Measurements from ENCODE around the gene SNX9.

SNX9 gene

DNA sequence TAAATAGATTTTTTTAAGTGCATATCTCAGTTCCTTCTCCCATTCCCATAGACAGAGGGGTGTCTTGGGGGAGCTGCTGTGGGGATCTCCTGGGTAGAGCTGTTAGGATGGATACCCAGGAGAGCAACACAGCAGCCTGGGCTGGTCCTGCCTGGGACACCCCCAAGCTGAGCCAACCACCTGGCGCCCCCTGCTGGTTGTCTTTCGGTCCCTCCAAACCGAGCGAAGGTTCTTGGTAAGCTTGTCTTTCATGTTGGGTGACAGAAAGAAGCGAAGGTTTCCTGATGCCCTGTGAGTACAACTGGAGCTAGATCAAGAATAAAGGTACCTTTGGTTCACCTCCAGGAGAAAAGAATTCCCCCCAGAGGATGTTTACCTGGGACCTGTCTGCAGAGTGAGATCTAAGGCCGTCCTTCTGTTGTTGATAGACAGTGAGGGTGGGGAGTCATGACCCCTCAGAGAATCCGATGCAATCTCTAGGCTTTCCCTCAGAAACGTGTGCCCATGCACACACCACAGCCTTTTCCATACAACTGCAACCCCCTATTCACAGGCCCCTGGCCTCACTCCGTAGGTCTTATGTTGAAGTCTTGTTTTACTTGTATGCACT, 50.8 kb downstream of the SNX9 start:
- H3K4me3 Mint-ChIP-seq, result no peak overlapping the region
- H3K27ac Mint-ChIP-seq, result no peak overlapping the region
- H3K4me1 Mint-ChIP-seq (ENCODE audit: low read depth), result peaks cover 38% of the 10 kb centered on the region
- no peaks in the 10 kb centered on the region for H3K27me3 Mint-ChIP-seq
- H3K36me3 Mint-ChIP-seq (ENCODE audit: low read depth), result peaks cover 58% of the 10 kb centered on the region
- no peaks in the 10 kb centered on the region for H3K9me3 Mint-ChIP-seq
- DNase-seq, result peak; percentile 90

DNA sequence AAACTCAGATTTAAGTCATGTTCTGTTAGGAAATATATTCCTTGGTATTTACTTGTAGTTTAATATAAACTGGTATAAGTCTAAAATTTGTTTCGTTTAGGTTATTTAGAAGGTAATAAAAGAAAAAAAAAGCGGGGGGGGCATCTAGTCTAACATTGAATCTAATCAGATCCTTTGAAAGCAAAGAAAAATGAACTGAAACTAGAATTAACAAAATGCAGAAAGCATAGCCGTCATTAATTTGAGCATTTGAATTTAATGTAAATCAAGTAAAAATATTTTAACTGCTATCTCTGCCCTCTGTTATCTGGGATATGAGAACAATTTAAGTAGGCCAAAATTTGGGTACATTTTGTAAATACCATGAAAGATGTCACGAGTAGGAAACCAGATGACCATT, 54.1 kb downstream of the SNX9 start:
- Mint-ChIP-seq H3K9me3 (peaks cover 3% of the 10 kb centered on the region), H3K27me3 (no peaks in the 10 kb centered on the region), H3K4me1 (ENCODE audit: low read depth) (peaks cover 69% of the 10 kb centered on the region), H3K27ac (peak overlapping the region; percentile 81), H3K36me3 (ENCODE audit: low read depth) (peaks cover 91% of the 10 kb centered on the region), H3K4me3 (peak overlapping the region; percentile 37)
- no peak for DNase-seq

DNA sequence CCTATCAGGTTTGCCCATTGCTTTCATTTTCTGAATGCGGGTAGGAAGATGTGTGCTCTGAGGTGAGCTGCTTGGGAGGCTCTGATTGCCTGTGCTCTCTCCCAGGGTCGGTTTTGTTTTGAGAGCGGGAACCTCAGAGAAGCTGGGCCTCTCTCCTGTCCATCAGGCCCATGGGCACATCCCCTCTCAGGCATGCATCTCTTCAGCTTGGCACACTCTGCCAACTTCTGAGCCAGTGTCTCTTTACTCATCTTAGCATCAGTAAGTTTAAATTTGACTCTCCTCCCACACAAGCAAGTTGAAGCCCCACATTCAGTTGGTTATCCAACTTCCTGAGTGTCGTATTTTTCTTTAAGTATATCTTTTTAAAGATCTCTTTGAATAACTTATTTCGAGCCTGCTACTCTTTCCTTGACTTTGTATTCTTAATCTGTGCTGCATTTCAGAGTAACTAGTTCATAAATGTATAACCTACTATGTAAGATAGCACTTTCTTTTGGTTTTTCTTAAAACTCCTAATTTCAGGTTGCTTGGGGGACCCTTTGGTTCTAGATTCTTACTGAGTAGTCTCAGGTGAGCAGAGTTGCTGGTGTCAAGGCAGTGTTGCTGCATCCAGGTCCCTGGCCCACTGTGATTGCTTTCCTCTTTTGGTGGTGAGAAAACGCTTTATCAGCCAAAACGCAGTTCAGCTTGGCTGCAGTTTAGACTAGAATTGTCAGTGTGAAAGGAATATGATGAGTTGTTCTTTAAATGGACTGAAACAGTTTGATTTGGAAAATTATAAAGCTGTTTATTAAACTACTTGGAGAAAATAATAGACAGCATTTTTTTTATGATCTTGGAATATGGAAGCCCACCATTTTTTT, 54.8 kb downstream of the SNX9 start:
- DNase-seq, result no peak
- peak overlapping the region; percentile 81 for H3K27ac Mint-ChIP-seq
- H3K36me3 Mint-ChIP-seq (ENCODE audit: low read depth), result peaks cover 93% of the 10 kb centered on the region
- peak overlapping the region; percentile 37 for H3K4me3 Mint-ChIP-seq
- H3K4me1 Mint-ChIP-seq (ENCODE audit: low read depth), result peaks cover 71% of the 10 kb centered on the region
- peaks cover 3% of the 10 kb centered on the region for H3K9me3 Mint-ChIP-seq
- no peaks in the 10 kb centered on the region for H3K27me3 Mint-ChIP-seq

DNA sequence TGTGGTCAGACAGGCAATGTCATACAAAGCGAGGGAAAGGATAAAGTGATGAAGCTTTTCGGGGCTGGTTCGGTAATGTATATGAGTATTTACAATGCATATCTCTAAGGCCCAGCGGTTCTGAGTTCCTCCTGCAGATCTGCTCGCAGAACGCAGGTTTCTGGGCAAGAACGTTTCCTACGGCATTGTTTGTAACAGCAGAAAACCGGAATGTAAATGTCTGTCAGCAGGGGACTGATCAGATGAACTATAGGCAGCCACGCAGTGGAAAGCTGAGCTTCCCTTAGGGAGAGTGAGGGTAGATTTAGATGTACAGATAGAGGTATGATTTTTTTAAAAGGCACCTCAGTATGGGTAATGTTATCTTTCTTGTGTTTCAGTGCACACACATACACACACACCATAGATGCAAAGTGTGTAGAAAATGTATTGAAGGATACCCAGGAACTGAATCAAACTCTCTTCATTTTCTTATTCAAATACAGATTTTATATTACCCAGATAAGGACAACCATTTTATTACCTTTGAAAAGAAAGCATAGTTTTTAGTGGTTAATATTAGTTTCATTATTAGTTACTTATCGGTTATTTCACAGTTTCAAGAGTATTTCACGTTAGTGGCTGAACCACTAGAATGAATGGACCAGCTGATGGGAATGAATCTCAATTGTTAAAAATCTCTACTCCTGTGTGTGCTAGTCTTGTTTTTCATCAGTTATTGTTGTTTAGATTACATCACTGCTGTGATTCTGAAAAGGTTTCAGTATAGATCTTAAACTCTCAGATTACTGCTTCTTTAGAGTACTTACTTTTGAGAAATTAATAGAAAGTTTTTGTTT, 56.2 kb downstream of the SNX9 start:
- no peak for DNase-seq
- Mint-ChIP-seq H3K4me1 (ENCODE audit: low read depth) (peaks cover 76% of the 10 kb centered on the region), H3K9me3 (peaks cover 3% of the 10 kb centered on the region), H3K27ac (peak overlapping the region; percentile 26), H3K36me3 (ENCODE audit: low read depth) (peaks cover 96% of the 10 kb centered on the region), H3K27me3 (no peaks in the 10 kb centered on the region), H3K4me3 (no peak overlapping the region)

DNA sequence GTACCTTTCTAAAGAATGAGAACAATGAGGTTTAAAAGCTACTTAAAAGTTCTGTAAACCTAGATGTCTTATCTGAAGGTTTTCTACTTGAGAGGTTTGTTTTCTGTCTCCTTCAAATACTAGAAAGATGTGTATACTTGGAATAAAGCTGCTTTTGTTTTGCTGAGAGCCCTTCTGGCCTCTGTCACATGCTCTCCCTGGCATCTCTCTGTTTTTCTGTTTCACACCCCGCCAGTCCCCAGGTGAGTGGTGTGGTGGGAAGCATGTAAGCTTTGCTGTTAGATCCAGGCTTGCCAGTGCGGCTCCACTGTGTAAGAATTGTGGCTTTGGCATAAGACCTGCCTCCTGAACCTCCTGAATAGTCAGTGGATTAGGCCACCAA, 56.8 kb downstream of the SNX9 start:
- Mint-ChIP-seq H3K4me3 (no peak overlapping the region), H3K27me3 (no peaks in the 10 kb centered on the region), H3K27ac (peak overlapping the region; percentile 8), H3K9me3 (peaks cover 3% of the 10 kb centered on the region), H3K4me1 (ENCODE audit: low read depth) (peaks cover 79% of the 10 kb centered on the region), H3K36me3 (ENCODE audit: low read depth) (peaks cover 95% of the 10 kb centered on the region)
- DNase-seq, result no peak

DNA sequence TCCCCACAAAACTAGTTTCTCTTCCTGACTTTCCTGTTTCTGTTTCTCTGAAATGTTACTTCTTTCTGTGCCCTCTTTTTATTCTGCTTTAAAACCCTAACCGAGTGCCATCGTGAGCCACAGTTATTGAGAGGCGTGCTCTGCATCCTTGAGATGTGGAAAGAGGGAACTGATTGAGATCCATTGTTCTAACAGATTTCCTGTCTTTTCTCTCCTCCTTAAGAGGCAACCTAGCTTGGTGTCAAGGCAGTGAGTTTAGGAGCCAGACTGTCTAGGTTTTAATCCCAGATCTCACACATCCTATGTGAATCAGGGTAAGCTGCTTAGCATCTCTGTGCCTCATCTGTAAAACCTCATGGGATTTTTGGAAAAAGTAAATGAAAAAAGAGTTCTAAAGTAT, 57.5 kb downstream of the SNX9 start:
- peaks cover 82% of the 10 kb centered on the region for H3K4me1 Mint-ChIP-seq (ENCODE audit: low read depth)
- no peak overlapping the region for H3K4me3 Mint-ChIP-seq
- peaks cover 93% of the 10 kb centered on the region for H3K36me3 Mint-ChIP-seq (ENCODE audit: low read depth)
- peaks cover 3% of the 10 kb centered on the region for H3K9me3 Mint-ChIP-seq
- H3K27ac Mint-ChIP-seq, result peak overlapping the region; percentile 8
- H3K27me3 Mint-ChIP-seq, result no peaks in the 10 kb centered on the region
- no peak for DNase-seq

DNA sequence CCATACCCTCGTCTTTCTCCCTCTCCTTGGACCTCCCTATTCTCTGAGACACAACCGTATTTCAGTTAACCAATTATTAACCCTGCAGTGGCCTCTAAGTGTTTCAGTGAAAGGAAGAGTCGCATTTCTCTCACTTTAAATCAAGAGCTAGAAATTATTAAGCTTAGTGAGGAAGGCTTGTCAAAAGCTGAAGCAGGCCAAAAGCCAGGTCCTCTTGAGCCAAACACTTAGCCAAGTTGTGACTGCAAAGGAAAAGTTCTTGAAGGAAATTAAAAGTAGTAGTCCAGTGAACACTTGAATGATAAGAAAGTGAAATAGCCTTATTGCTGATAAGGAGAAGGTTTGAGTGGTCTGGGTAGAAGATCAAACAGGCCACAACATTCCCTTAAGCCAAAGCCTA, 58.3 kb downstream of the SNX9 start:
- no peak overlapping the region for H3K4me3 Mint-ChIP-seq
- no peaks in the 10 kb centered on the region for H3K27me3 Mint-ChIP-seq
- peaks cover 3% of the 10 kb centered on the region for H3K9me3 Mint-ChIP-seq
- no peak for DNase-seq
- peaks cover 95% of the 10 kb centered on the region for H3K36me3 Mint-ChIP-seq (ENCODE audit: low read depth)
- peak overlapping the region; percentile 31 for H3K27ac Mint-ChIP-seq
- peaks cover 90% of the 10 kb centered on the region for H3K4me1 Mint-ChIP-seq (ENCODE audit: low read depth)

DNA sequence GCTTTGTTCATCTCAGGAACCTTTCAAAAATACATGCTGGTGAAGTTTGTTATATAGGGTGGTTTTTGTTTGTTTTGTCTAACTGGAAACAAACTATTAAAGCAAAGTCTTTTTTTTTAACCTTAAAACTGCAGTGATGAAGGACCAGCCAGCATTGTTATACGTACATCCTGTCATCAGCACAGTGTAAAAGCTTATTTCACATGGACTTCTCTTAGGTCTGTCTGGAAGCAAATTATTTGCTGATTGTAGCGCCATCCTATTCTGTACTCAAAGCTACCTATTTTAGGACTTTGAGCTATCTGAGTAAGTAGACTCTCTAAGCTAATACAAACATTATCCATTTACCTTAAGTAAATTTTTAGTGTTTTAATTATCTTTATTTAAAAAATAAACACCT, 61.7 kb downstream of the SNX9 start:
- Mint-ChIP-seq H3K9me3 (peaks cover 3% of the 10 kb centered on the region), H3K4me1 (ENCODE audit: low read depth) (peaks cover 79% of the 10 kb centered on the region), H3K27me3 (no peaks in the 10 kb centered on the region), H3K36me3 (ENCODE audit: low read depth) (peaks cover 92% of the 10 kb centered on the region), H3K27ac (peak overlapping the region; percentile 86), H3K4me3 (peak overlapping the region; percentile 6)
- no peak for DNase-seq

DNA sequence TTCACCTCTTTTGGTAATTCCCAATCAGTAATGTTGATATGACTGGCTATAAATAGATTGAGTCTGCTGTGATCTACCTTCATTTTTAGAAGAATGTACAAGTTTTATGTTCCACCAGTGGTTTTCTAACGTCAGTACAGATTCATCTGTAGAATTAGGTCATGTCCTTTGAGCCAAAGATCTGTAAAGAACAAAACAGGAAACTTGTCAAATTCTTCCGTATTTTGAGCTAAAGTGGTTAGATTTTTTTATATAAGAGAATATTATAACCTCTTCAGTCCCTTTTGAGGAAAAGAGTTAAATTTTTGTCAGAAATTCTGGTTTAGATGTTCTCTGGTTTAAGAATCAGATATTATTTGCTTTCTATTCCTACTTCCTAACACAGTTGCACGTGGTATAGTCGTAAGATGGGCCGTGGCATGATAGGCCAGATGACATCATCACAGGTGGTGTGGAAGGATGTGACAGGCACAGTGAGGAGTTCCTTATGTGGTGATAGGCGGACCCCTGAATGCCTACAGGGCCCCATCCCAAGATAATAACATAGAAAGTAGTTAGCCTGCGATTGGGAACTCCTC, 62.3 kb downstream of the SNX9 start:
- Mint-ChIP-seq H3K36me3 (ENCODE audit: low read depth) (peaks cover 90% of the 10 kb centered on the region), H3K4me1 (ENCODE audit: low read depth) (peaks cover 75% of the 10 kb centered on the region)

DNA sequence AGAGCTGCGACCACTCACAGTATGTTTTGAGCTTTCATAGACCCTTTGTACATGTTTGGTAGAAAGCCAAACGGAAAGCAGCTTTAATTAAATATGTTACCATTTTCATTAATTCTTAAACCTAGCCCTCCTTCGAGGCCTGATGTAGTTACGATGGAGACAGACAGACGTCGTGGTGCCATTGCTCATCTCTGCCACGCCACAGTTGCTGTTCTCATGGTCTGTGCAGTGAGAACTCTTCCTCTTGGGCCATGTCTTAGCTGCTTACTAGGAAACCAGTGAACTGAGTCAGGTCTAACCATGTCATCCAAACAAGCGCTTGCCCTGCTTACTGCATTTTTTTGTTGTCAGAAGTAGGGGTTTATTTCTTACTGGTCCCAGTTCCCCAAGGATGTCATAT, 62.8 kb downstream of the SNX9 start:
- no peaks in the 10 kb centered on the region for H3K27me3 Mint-ChIP-seq
- DNase-seq, result no peak
- peaks cover 74% of the 10 kb centered on the region for H3K4me1 Mint-ChIP-seq (ENCODE audit: low read depth)
- peaks cover 87% of the 10 kb centered on the region for H3K36me3 Mint-ChIP-seq (ENCODE audit: low read depth)
- peaks cover 3% of the 10 kb centered on the region for H3K9me3 Mint-ChIP-seq
- peak overlapping the region; percentile 94 for H3K27ac Mint-ChIP-seq
- no peak overlapping the region for H3K4me3 Mint-ChIP-seq

More for the DNA sequence above, 62.3 kb downstream of the SNX9 start:
- peak overlapping the region; percentile 37 for H3K4me3 Mint-ChIP-seq
- H3K27me3 Mint-ChIP-seq, result no peaks in the 10 kb centered on the region
- H3K9me3 Mint-ChIP-seq, result peaks cover 3% of the 10 kb centered on the region
- H3K27ac Mint-ChIP-seq, result peak overlapping the region; percentile 94
- DNase-seq, result peak; percentile 55

DNA sequence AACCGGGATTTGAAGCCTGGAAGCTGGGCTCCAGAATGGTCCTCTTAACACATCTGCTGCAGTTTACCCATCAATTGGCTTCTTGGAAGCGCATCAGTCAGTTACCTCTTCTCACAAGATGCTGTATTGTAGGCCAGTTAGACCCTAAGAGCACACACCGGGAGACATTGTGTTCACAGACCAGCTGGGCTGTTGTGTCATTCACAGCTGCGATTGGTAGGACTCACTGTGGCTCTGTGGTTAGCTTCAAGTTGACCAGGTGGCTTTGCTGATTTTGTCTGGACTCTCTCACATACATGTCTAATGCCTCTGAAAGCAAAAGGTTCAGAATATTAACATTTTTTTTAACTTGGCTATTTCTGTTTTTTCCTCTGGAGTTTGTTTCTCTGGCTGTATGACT, 64.8 kb downstream of the SNX9 start:
- Mint-ChIP-seq H3K27me3 (no peaks in the 10 kb centered on the region), H3K4me1 (ENCODE audit: low read depth) (peaks cover 73% of the 10 kb centered on the region), H3K9me3 (no peaks in the 10 kb centered on the region), H3K27ac (no peak overlapping the region), H3K4me3 (no peak overlapping the region), H3K36me3 (ENCODE audit: low read depth) (peaks cover 81% of the 10 kb centered on the region)
- no peak for DNase-seq

DNA sequence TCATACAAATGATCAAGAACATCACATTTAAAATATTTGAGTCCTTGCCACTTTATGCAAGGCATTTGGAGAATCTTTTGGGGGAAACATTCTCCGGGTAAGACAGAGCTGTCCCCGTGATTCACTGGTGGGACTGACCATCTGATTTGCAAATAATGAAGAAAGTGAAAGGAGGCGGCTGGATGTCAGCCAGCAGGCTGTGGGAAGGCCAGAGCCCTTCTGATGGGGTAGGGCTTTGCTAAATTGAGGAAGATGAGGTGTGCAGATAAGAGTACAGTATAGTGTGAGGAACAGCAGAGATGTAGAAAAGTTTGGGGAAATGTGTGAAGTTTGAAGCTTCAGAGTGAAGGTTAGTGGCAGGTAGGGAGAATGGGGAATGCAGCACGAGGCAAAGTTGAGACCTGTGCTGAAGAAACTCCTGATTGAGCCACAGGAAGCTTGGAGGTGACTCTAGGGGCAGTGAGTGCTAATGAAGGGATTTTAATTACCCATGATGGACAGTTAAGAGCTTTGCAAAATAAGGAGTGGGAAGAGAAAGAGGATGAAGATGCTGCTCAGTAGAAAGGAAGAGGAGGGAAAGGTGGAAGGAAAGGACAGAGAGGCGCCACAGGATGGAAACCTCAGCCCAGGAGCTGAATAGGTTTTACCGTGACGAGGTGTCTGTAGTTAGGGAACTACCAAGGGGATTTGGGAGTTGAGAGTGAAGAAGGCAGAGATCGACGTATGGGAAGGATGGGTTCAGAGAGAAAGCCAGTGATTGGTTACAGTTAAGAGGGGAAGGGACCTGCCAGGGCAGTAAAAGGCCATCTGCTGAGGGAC, 68.7 kb downstream of the SNX9 start:
- peak overlapping the region; percentile 38 for H3K27ac Mint-ChIP-seq
- no peaks in the 10 kb centered on the region for H3K27me3 Mint-ChIP-seq
- peaks cover 51% of the 10 kb centered on the region for H3K4me1 Mint-ChIP-seq (ENCODE audit: low read depth)
- peak overlapping the region; percentile 3 for H3K4me3 Mint-ChIP-seq
- H3K36me3 Mint-ChIP-seq (ENCODE audit: low read depth), result peaks cover 60% of the 10 kb centered on the region
- no peaks in the 10 kb centered on the region for H3K9me3 Mint-ChIP-seq
- no peak for DNase-seq

DNA sequence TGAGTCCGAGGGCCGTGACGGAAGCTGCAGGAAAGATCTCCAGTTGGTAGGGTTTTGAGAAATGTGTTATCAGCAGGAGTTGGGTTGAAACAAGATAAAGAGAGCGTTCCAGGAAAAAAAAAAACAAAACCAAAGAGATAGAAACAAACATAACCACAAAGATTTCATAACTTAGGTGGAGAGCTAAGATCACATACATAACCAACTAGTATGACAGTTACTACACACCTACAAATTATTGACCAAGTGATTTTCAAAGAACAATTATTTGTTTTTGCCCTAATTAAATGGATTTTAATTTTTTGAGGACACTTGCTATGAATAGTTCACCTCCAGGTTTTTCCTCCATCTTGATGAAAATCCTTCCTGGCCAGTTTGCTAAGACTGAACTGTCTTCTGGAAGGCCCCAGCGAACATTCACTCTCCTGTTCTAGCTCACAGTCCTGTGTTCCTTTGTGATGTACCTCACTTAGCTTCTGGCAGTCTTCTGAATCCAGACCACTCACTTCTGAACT, 69.4 kb downstream of the SNX9 start:
- H3K4me3 Mint-ChIP-seq, result peak overlapping the region; percentile 3
- H3K27ac Mint-ChIP-seq, result peak overlapping the region; percentile 38
- no peak for DNase-seq
- H3K27me3 Mint-ChIP-seq, result no peaks in the 10 kb centered on the region
- peaks cover 48% of the 10 kb centered on the region for H3K4me1 Mint-ChIP-seq (ENCODE audit: low read depth)
- H3K36me3 Mint-ChIP-seq (ENCODE audit: low read depth), result peaks cover 59% of the 10 kb centered on the region
- no peaks in the 10 kb centered on the region for H3K9me3 Mint-ChIP-seq
